HEK293 (cell line): ENCODE results near the gene P2RY6.

Experiments
- CTCF ChIA-PET: fragments of 350-600 bp; formaldehyde crosslinking; extraction: SDS; loops from one replicate; lab custom pipeline; 2021; ENCODE audit warnings: antibody characterized with exemption; lab: Yijun Ruan, JAX
- POLR2A ChIA-PET: fragments of 300-600 bp; formaldehyde crosslinking; extraction: SDS; loops from one replicate; lab custom pipeline; 2020; ENCODE audit warnings: antibody characterized with exemption, inconsistent platforms; lab: Yijun Ruan, JAX
- H3K27ac ChIP-seq: fragments of 200-500 bp; sonication (Bioruptor generic); 2 replicates; pipeline ENCODE4 v1.5.1; 2014; ENCODE audit warnings: low read depth, low read length, control low read depth, inconsistent platforms; ENCODE audit errors: extremely low read depth
- H3K36me3 ChIP-seq, 2 experiments: fragments of 200-500 bp in 1 of 2; sonication (Bioruptor generic) in 1 of 2; 1 replicate in 1 of 2; 2 replicates in 1 of 2; pipeline ENCODE4 v1.5.1; 2014 to 2017; ENCODE audit warnings: inconsistent platforms in 2 of 2, low read length in 2 of 2; ENCODE audit not compliant: control insufficient read depth in 2 of 2, insufficient read depth in 1 of 2
- H3K4me1 ChIP-seq: fragments of 200-500 bp; sonication (Bioruptor generic); 2 replicates; pipeline ENCODE4 v1.5.1; 2014; ENCODE audit warnings: mild to moderate bottlenecking, low read length, inconsistent platforms; ENCODE audit not compliant: control insufficient read depth, insufficient read depth
- H3K4me3 ChIP-seq: 2 replicates; pipeline ENCODE4 v1.5.1; 2011; ENCODE audit warnings: low read depth, mild to moderate bottlenecking, control low read depth, low read length, moderate library complexity
- H3K9me3 ChIP-seq: fragments of 200-500 bp; sonication (Bioruptor generic); 2 replicates; pipeline ENCODE4 v1.5.1; 2014; ENCODE audit warnings: low read depth, low read length, inconsistent platforms; ENCODE audit not compliant: control insufficient read depth, insufficient read depth
- GLIS1 ChIP-seq: fragments of 450-650 bp; formaldehyde crosslinking; IDR thresholded peaks from 2 replicates; pipeline ENCODE4 v1.5.1; 2016; ENCODE audit warnings: missing biosample characterization, missing genetic modification characterization
- GLIS2 ChIP-seq: fragments of 450-650 bp; formaldehyde crosslinking; IDR thresholded peaks from 2 replicates; pipeline ENCODE4 v1.5.1; 2016; ENCODE audit warnings: missing biosample characterization, missing genetic modification characterization
- KLF17 ChIP-seq: fragments of 450-650 bp; formaldehyde crosslinking; IDR thresholded peaks from 2 replicates; pipeline ENCODE4 v1.5.1; 2016; ENCODE audit warnings: missing biosample characterization, missing genetic modification characterization
- PRDM1 ChIP-seq: fragments of 450-650 bp; formaldehyde crosslinking; IDR thresholded peaks from 2 replicates; pipeline ENCODE4; 2016; ENCODE audit warnings: missing biosample characterization, missing genetic modification characterization
- PRDM10 ChIP-seq: fragments of 450-650 bp; formaldehyde crosslinking; IDR thresholded peaks from 2 replicates; pipeline ENCODE4 v1.5.1; 2016; ENCODE audit warnings: missing biosample characterization, missing genetic modification characterization
- REST ChIP-seq: fragments of 450-650 bp; formaldehyde crosslinking; IDR thresholded peaks from 2 replicates; pipeline ENCODE4 v1.5.1; 2016; ENCODE audit warnings: missing biosample characterization, missing genetic modification characterization
- SP7 ChIP-seq: fragments of 450-650 bp; formaldehyde crosslinking; IDR thresholded peaks from 2 replicates; pipeline ENCODE4 v1.5.1; 2016; ENCODE audit warnings: missing biosample characterization, missing genetic modification characterization
- TCF7L2 ChIP-seq: IDR thresholded peaks from 2 replicates; pipeline ENCODE4 v1.6.1; 2011; ENCODE audit warnings: low read depth, mild to moderate bottlenecking, inconsistent platforms, low read length, moderate library complexity, borderline replicate concordance
- WT1 ChIP-seq: fragments of 450-650 bp; formaldehyde crosslinking; IDR thresholded peaks from 2 replicates; pipeline ENCODE4 v1.5.1; 2016; ENCODE audit warnings: missing biosample characterization, missing genetic modification characterization
- ZBTB1 ChIP-seq: fragments of 450-650 bp; formaldehyde crosslinking; IDR thresholded peaks from 2 replicates; pipeline ENCODE4 v1.5.1; 2016; ENCODE audit warnings: missing biosample characterization, missing genetic modification characterization
- ZBTB8A ChIP-seq: fragments of 450-650 bp; formaldehyde crosslinking; IDR thresholded peaks from 2 replicates; pipeline ENCODE4 v1.5.1; 2016; ENCODE audit warnings: missing biosample characterization, missing genetic modification characterization
- ZNF114 ChIP-seq: fragments of 450-650 bp; formaldehyde crosslinking; IDR thresholded peaks from 2 replicates; pipeline ENCODE4 v1.5.0; 2017; ENCODE audit warnings: missing biosample characterization, missing genetic modification characterization
- ZNF214 ChIP-seq: fragments of 450-650 bp; formaldehyde crosslinking; IDR thresholded peaks from 2 replicates; pipeline ENCODE4 v1.5.1; 2017; ENCODE audit warnings: missing biosample characterization, mild to moderate bottlenecking, missing genetic modification characterization, borderline replicate concordance
- ZNF335 ChIP-seq: fragments of 450-650 bp; formaldehyde crosslinking; conservative IDR thresholded peaks from 2 replicates; pipeline ENCODE4 v1.5.1; 2016; ENCODE audit warnings: missing biosample characterization, missing genetic modification characterization
- ZNF341 ChIP-seq: fragments of 450-650 bp; formaldehyde crosslinking; IDR thresholded peaks from 2 replicates; pipeline ENCODE4; 2016; ENCODE audit warnings: low read depth, missing biosample characterization, missing genetic modification characterization
- ZNF473 ChIP-seq: fragments of 450-650 bp; formaldehyde crosslinking; IDR thresholded peaks from 2 replicates; pipeline ENCODE4 v1.5.1; 2017; ENCODE audit warnings: missing biosample characterization, missing genetic modification characterization
- ZNF48 ChIP-seq: fragments of 450-650 bp; formaldehyde crosslinking; IDR thresholded peaks from 2 replicates; pipeline ENCODE4 v1.5.1; 2016; ENCODE audit warnings: missing biosample characterization, missing genetic modification characterization
- ZNF600 ChIP-seq: fragments of 450-650 bp; formaldehyde crosslinking; IDR thresholded peaks from 2 replicates; pipeline ENCODE4 v1.5.1; 2016; ENCODE audit warnings: missing biosample characterization, missing genetic modification characterization
- ZNF76 ChIP-seq: fragments of 450-650 bp; formaldehyde crosslinking; IDR thresholded peaks from 2 replicates; pipeline ENCODE4; 2016; ENCODE audit warnings: low read depth, missing biosample characterization, missing genetic modification characterization, borderline replicate concordance
- ZNF791 ChIP-seq: fragments of 450-650 bp; formaldehyde crosslinking; IDR thresholded peaks from 2 replicates; pipeline ENCODE4 v1.5.1; 2016; ENCODE audit warnings: missing biosample characterization, missing genetic modification characterization

The P2RY6 gene

GRCh38 chr11:73312851-73313327 lies 40.8 kb downstream of the P2RY6 start (continued):
- TF ChIP-seq PRDM10 (tag by site-specific recombination) (no peak), ZNF473 (no peak), ZNF791 (tag by site-specific recombination) (no peak), ZNF114 (tag by site-specific recombination) (no peak), PRDM1 (tag by site-specific recombination) (no peak)

- ChIA-PET POLR2A (interaction anchor here (0.9 to 1.2 kb wide), 3 partner anchors 10 to 21 kb away, joined by 3 to 4 read pairs (median 3); no protein-coding TSS in a partner anchor), CTCF (interaction anchor here (0.8 to 3.6 kb wide), 5 partner anchors 14 to 37 kb away, joined by 4 to 28 read pairs (median 8); no protein-coding TSS in a partner anchor)
- no peak overlapping the region for H3K27ac ChIP-seq
- H3K4me1 ChIP-seq = 0 out of 2 replicates have a peak, but pooled peaks cover 9% of the 10 kb centered on the region
- TF ChIP-seq REST (tag by site-specific recombination) = no peak
- TF ChIP-seq ZNF341 (tag by site-specific recombination) = peak; percentile 53; the same call in 1 of the 2 replicates
- no peaks in the 10 kb centered on the region for H3K36me3 ChIP-seq
- H3K4me3 ChIP-seq = no peak overlapping the region
- H3K9me3 ChIP-seq = no peaks in the 10 kb centered on the region
Measured at GRCh38 chr11:73313652-73314051, 41.5 kb downstream of the P2RY6 start.

- POLR2A ChIA-PET = interaction anchor here (0.8 to 1.2 kb wide), 4 partner anchors 9 to 62 kb away, joined by 3 read pairs; no protein-coding TSS in a partner anchor
- peak; percentile 88 for TF ChIP-seq WT1 (tag by site-specific recombination)
- TF ChIP-seq KLF17 = peak; percentile 51; the same call in 1 of the 2 replicates
- 0 out of 2 replicates have a peak, but pooled peaks have one; percentile 28 for TF ChIP-seq GLIS2 (tag by site-specific recombination)
- no peak for TF ChIP-seq ZNF335 (tag by site-specific recombination)
- TF ChIP-seq ZNF214 (tag by site-specific recombination) = no peak
- TF ChIP-seq ZNF600 (tag by site-specific recombination) = no peak
- peak; percentile 86 for TF ChIP-seq GLIS1 (tag by site-specific recombination)
- no peak for TF ChIP-seq ZBTB1 (tag by site-specific recombination)
- no peak for TF ChIP-seq ZNF76 (tag by site-specific recombination)
- 0 out of 2 replicates have a peak, but pooled peaks have one; percentile 32 for TF ChIP-seq SP7 (tag by site-specific recombination)
- TF ChIP-seq ZBTB8A (tag by site-specific recombination) = no peak
- TF ChIP-seq ZNF48 (tag by site-specific recombination) = no peak
- no peak for TF ChIP-seq TCF7L2
- Histone ChIP-seq H3K27ac (no peak overlapping the region), H3K4me1 (0 out of 2 replicates have a peak, but pooled peaks cover 7% of the 10 kb centered on the region), H3K4me3 (no peak overlapping the region), H3K36me3 (no peaks in the 10 kb centered on the region), H3K9me3 (no peaks in the 10 kb centered on the region)
- CTCF ChIA-PET = interaction anchor here (0.7 to 3.6 kb wide), 6 partner anchors 10 to 364 kb away, joined by 3 to 28 read pairs (median 7); no protein-coding TSS in a partner anchor
Measured at GRCh38 chr11:73314117-73314961, 42.2 kb downstream of the P2RY6 start.
